HepG2 (cell line): ENCODE measurements around the gene PTK7. TPM values are rescaled to one million over a fixed set of nuclear protein-coding genes. Genes with fewer than 3 reads are reported as not detected.

Experiments used
- AGO2 ChIP-seq: fragments of 200-400 bp; formaldehyde crosslinking; optimal IDR thresholded peaks from 2 replicates; pipeline ENCODE3; 2017; ENCODE audit warnings: mild to moderate bottlenecking, low read depth, low read length, moderate library complexity
- ATF1 ChIP-seq: IDR thresholded peaks from 2 replicates; pipeline ENCODE4 v1.6.1; 2016; ENCODE audit warnings: mild to moderate bottlenecking, control low read depth
- BORCS8-MEF2B ChIP-seq: sonication (generic); formaldehyde crosslinking; IDR thresholded peaks from 2 replicates; pipeline ENCODE4 v1.8.0; 2022; ENCODE audit warnings: mild to moderate bottlenecking, missing genetic modification reagents
- DZIP1 ChIP-seq: sonication (generic); formaldehyde crosslinking; IDR thresholded peaks from 2 replicates; pipeline ENCODE4 v1.5.0; 2020; ENCODE audit warnings: mild to moderate bottlenecking, missing genetic modification reagents
- E2F1 ChIP-seq: sonication (generic); formaldehyde crosslinking; IDR thresholded peaks from 2 replicates; pipeline ENCODE4 v1.5.0; 2020; ENCODE audit warnings: missing genetic modification reagents
- HNF1B ChIP-seq: sonication (generic); formaldehyde crosslinking; IDR thresholded peaks from 2 replicates; pipeline ENCODE4 v1.5.1; 2020; ENCODE audit warnings: mild to moderate bottlenecking, moderate library complexity, missing genetic modification reagents
- IRX3 ChIP-seq: sonication (generic); formaldehyde crosslinking; IDR thresholded peaks from 2 replicates; pipeline ENCODE4 v1.8.1; 2023; ENCODE audit warnings: mild to moderate bottlenecking, low read depth, missing genetic modification reagents, borderline replicate concordance
- JUN ChIP-seq: sonication (generic); formaldehyde crosslinking; IDR thresholded peaks from 2 replicates; pipeline ENCODE4 v1.4.0; 2020; ENCODE audit warnings: mild to moderate bottlenecking, missing genetic modification reagents
- KLF16 ChIP-seq, 2 experiments: sonication (generic) in 1 of 2; formaldehyde crosslinking in 1 of 2; IDR thresholded peaks; 2 replicates each; pipeline versions ENCODE4 v1.6.1 to v1.8.0; 2016 to 2023; ENCODE audit warnings: missing genetic modification reagents in 2 of 2, missing compliant biosample characterization in 1 of 2
- MAF1 ChIP-seq: sonication (generic); formaldehyde crosslinking; IDR thresholded peaks from 2 replicates; pipeline ENCODE4 v1.5.0; 2020; ENCODE audit warnings: missing genetic modification reagents, borderline replicate concordance
- MEIS2 ChIP-seq: sonication (generic); formaldehyde crosslinking; IDR thresholded peaks from 2 replicates; pipeline ENCODE4 v1.9.0; 2021; ENCODE audit warnings: mild to moderate bottlenecking, missing genetic modification reagents
- MLLT10 ChIP-seq: sonication (generic); formaldehyde crosslinking; IDR thresholded peaks from 2 replicates; pipeline ENCODE4 v1.4.0; 2020; ENCODE audit warnings: missing genetic modification reagents
- MNT ChIP-seq: fragments of 450-650 bp; IDR thresholded peaks from 2 replicates; pipeline ENCODE4 v1.6.1; 2016
- MXD4 ChIP-seq: IDR thresholded peaks from 2 replicates; pipeline ENCODE4 v1.6.1; 2016; ENCODE audit warnings: mild to moderate bottlenecking, missing biosample characterization, missing genetic modification reagents
- NRL ChIP-seq: sonication (generic); formaldehyde crosslinking; IDR thresholded peaks from 2 replicates; pipeline ENCODE4 v1.5.0; 2020; ENCODE audit warnings: missing genetic modification reagents, mild to moderate bottlenecking, moderate library complexity, borderline replicate concordance
- ZFP1 ChIP-seq: IDR thresholded peaks from 2 replicates; pipeline ENCODE4 v1.6.1; 2016
- ZNF251 ChIP-seq: sonication (generic); formaldehyde crosslinking; IDR thresholded peaks from 2 replicates; pipeline ENCODE4 v1.9.0; 2021; ENCODE audit warnings: mild to moderate bottlenecking, missing genetic modification reagents
- ZNF546 ChIP-seq: sonication (generic); formaldehyde crosslinking; conservative IDR thresholded peaks from 2 replicates; pipeline ENCODE4 v1.8.1; 2023; ENCODE audit warnings: mild to moderate bottlenecking, missing genetic modification reagents
- ZNF670 ChIP-seq: sonication (generic); formaldehyde crosslinking; IDR thresholded peaks from 2 replicates; pipeline ENCODE4 v1.8.0; 2022; ENCODE audit warnings: mild to moderate bottlenecking, missing genetic modification reagents, borderline replicate concordance
- ZNF713 ChIP-seq: sonication (generic); formaldehyde crosslinking; IDR thresholded peaks from 2 replicates; pipeline ENCODE4 v1.4.0; 2020; ENCODE audit warnings: mild to moderate bottlenecking, missing genetic modification reagents
- ZNF841 ChIP-seq: sonication (generic); formaldehyde crosslinking; IDR thresholded peaks from 2 replicates; pipeline ENCODE4 v1.8.1; 2023; ENCODE audit warnings: missing genetic modification reagents, borderline replicate concordance
- polyA plus RNA-seq, 8 experiments: library from polyadenylated mRNA; depleted of rRNA in 3 of 8; stranded (reverse) in 7 of 8; unstranded in 1 of 8; fragments of >200 nt; fragmentation: Illumina TruSeq in 4 of 8; extraction: Trizol in 4 of 8; gene quantifications; 2 replicates each; pipeline versions ENCODE4 v1.2.1 to v1.2.3, GENCODE V29; 2011 to 2016; ENCODE audit warnings: low read depth in 4 of 8, missing spikeins in 1 of 8, mixed read lengths in 1 of 8; ENCODE audit not compliant: insufficient read depth in 1 of 8
- total RNA-seq, 5 experiments: library from RNA; depleted of rRNA; stranded (reverse); fragments of >200 nt; fragmentation: Illumina TruSeq; extraction: Trizol; gene quantifications; 2 replicates each; pipeline ENCODE4 v1.2.3, GENCODE V29; 2016; ENCODE audit warnings: low read depth in 1 of 5

PTK7 gene
- total and polyA plus RNA-seq, 2 of the 13 experiments (the other 11 are each of a cell fraction or from before 2014, with no cell fraction given): 98.5 to 99.8 TPM

GRCh38 chr6:43172104-43173007 lies 96.2 kb downstream of the PTK7 start (continued):
- TF ChIP-seq ZNF841 (CRISPR knock-in tag): no peak
- TF ChIP-seq DZIP1 (CRISPR knock-in tag): peak; percentile 58; the same call in 1 of the 2 replicates
- no peak for TF ChIP-seq ZNF251 (CRISPR knock-in tag)
- TF ChIP-seq JUN: peak; percentile 29; the same call in 1 of the 2 replicates
- no peak for TF ChIP-seq MLLT10
- no peak for TF ChIP-seq NRL (CRISPR knock-in tag)
- TF ChIP-seq ZFP1 (CRISPR knock-in tag): no peak
- TF ChIP-seq MEIS2 (CRISPR knock-in tag): 0 out of 2 replicates have a peak, but pooled peaks have one; percentile 54
- TF ChIP-seq KLF16 (CRISPR knock-in tag; IDR thresholded peaks at IDR 0.05): no peak
- peak; percentile 3 for TF ChIP-seq AGO2
- TF ChIP-seq HNF1B (CRISPR knock-in tag): peak; percentile 50; the same call in 1 of the 2 replicates
- no peak for TF ChIP-seq E2F1 (CRISPR knock-in tag)
- TF ChIP-seq ZNF713 (CRISPR knock-in tag): no peak
- no peak for TF ChIP-seq MAF1 (CRISPR knock-in tag)
- no peak for TF ChIP-seq ATF1
- TF ChIP-seq IRX3: no peak
- TF ChIP-seq ZNF546 (CRISPR knock-in tag): no peak; the same call in 1 of the 2 replicates
- no peak; the same call in 1 of the 2 replicates for TF ChIP-seq BORCS8-MEF2B (CRISPR knock-in tag)
- TF ChIP-seq MXD4 (CRISPR knock-in tag): no peak; the same call in 1 of the 2 replicates
- no peak for TF ChIP-seq MNT
- no peak; the same call in 1 of the 2 replicates for TF ChIP-seq ZNF670 (CRISPR knock-in tag)
